Measurements from ENCODE around the gene SNCA.

The SNCA gene

GRCh38 chr4:89681671-89682070, 155.3 kb downstream of the SNCA start:
- H3K4me3 ChIP-seq (ENCODE audit: extremely low read depth, insufficient read depth, low read length, poor library complexity, severe bottlenecking) = peak overlapping the region; percentile 21
- WGBS, 2 experiments (ENCODE audit: insufficient coverage in 2 of 2) = no CpG with 5 or more reads among the region's 1 CpG
- H3K27ac ChIP-seq (ENCODE audit: low read depth, low read length, severe bottlenecking) = no peak overlapping the region
- H3K4me1 ChIP-seq (ENCODE audit: control insufficient read depth, insufficient read depth, low read length, poor library complexity, severe bottlenecking) = no peaks in the 10 kb centered on the region
- H3K9me3 ChIP-seq (ENCODE audit: control insufficient read depth, low read length) = no peaks in the 10 kb centered on the region
- no peaks in the 10 kb centered on the region for H3K36me3 ChIP-seq (ENCODE audit: control insufficient read depth, insufficient read depth, low read length)

GRCh38 chr4:89681219-89681618, 155.7 kb downstream of the SNCA start:
- Histone ChIP-seq H3K36me3 (ENCODE audit: control insufficient read depth, insufficient read depth, low read length) (no peaks in the 10 kb centered on the region), H3K9me3 (ENCODE audit: control insufficient read depth, low read length) (no peaks in the 10 kb centered on the region), H3K4me1 (ENCODE audit: control insufficient read depth, insufficient read depth, low read length, poor library complexity, severe bottlenecking) (no peaks in the 10 kb centered on the region), H3K27ac (ENCODE audit: low read depth, low read length, severe bottlenecking) (no peak overlapping the region), H3K4me3 (ENCODE audit: extremely low read depth, insufficient read depth, low read length, poor library complexity, severe bottlenecking) (peak overlapping the region; percentile 9)
- 60 to 62% methylated on average over 5 to 7 of the region's 8 CpGs for WGBS, 2 experiments (ENCODE audit: insufficient coverage in 2 of 2)

GRCh38 chr4:89674876-89675459, 162.0 kb downstream of the SNCA start:
- Histone ChIP-seq H3K27ac (ENCODE audit: low read depth, low read length, severe bottlenecking) (no peak overlapping the region), H3K4me1 (ENCODE audit: control insufficient read depth, insufficient read depth, low read length, poor library complexity, severe bottlenecking) (no peaks in the 10 kb centered on the region), H3K36me3 (ENCODE audit: control insufficient read depth, insufficient read depth, low read length) (no peaks in the 10 kb centered on the region), H3K4me3 (ENCODE audit: extremely low read depth, insufficient read depth, low read length, poor library complexity, severe bottlenecking) (no peak overlapping the region), H3K9me3 (ENCODE audit: control insufficient read depth, low read length) (no peaks in the 10 kb centered on the region)
- WGBS, 2 experiments (ENCODE audit: insufficient coverage in 2 of 2) = 79 to 93% methylated on average over 7 of the region's 9 CpGs
